Tibial artery (tissue), 4 donors: ENCODE results near the gene PINLYP.

ENCODE experiments used
- DNase-seq, 2 donors: peaks; one replicate each; pipeline ENCODE4 v3.0.0-alpha.2; 2019
- H3K27ac ChIP-seq, 2 donors: fragments of 200-600 bp; sonication (generic) in 1 of 2; 1 replicate in 1 of 2; 2 replicates in 1 of 2; pipeline ENCODE4 v1.5.1; 2018 to 2019; ENCODE audit warnings: mild to moderate bottlenecking in 1 of 2
- H3K27me3 ChIP-seq, 2 donors: fragments of 200-600 bp; sonication (generic) in 1 of 2; one replicate each; pipeline versions ENCODE4 v1.5.1 to v1.6.0; 2016 to 2019
- H3K36me3 ChIP-seq, 3 donors: fragments of 200-600 bp; sonication (generic) in 2 of 3; one replicate each; pipeline ENCODE4 v1.5.1; 2016 to 2019; ENCODE audit warnings: mild to moderate bottlenecking in 2 of 3
- H3K4me1 ChIP-seq, 4 donors: fragments of 200-600 bp; sonication (generic) in 2 of 4; 1 replicate in 3 of 4; 2 replicates in 1 of 4; pipeline ENCODE4 v1.5.1; 2016 to 2019
- H3K4me3 ChIP-seq, 2 donors: fragments of 200-600 bp; sonication (generic) in 1 of 2; 1 replicate in 1 of 2; 2 replicates in 1 of 2; pipeline ENCODE4 v1.5.1; 2018 to 2019; ENCODE audit warnings: mild to moderate bottlenecking in 2 of 2
- H3K9me3 ChIP-seq, 3 donors: fragments of 200-600 bp; sonication (generic) in 1 of 3; one replicate each; pipeline ENCODE4 v1.5.1; 2016 to 2019
- CTCF ChIP-seq, 2 experiments: fragments of 200-600 bp in 1 of 2; fragments of 450-650 bp in 1 of 2; IDR thresholded peaks; one replicate each; pipeline ENCODE4 v1.5.1; 2017 to 2019; ENCODE audit warnings: antibody characterized with exemption in 2 of 2, mild to moderate bottlenecking in 1 of 2, moderate library complexity in 1 of 2
- intact Hi-C: fragments of 100-400 bp; cut with DNase I; formaldehyde crosslinking; loops from one replicate; pipeline ENCODE4 v1.15.0; 2023; ENCODE audit warnings: low total_unique reads

PINLYP gene

GRCh38 chr19:43538922-43539321, 36.7 kb upstream of the PINLYP start:
- intact Hi-C loops: no loop called here
- Histone ChIP-seq H3K4me1 (peaks cover 0 to 21% (median 13%) of the 10 kb centered on the region in 4 donors), H3K9me3 (no peaks in the 10 kb centered on the region), H3K27ac (no peak overlapping the region), H3K4me3 (no peak overlapping the region), H3K36me3 (peaks cover 40 to 72% (median 52%) of the 10 kb centered on the region in 3 donors), H3K27me3 (no peaks in the 10 kb centered on the region)
- no peak for TF ChIP-seq CTCF (IDR thresholded peaks at IDR 0.05)
- no peak for DNase-seq

GRCh38 chr19:43540381-43540780, 35.2 kb upstream of the PINLYP start:
- Histone ChIP-seq H3K4me3 (no peak overlapping the region), H3K9me3 (no peaks in the 10 kb centered on the region), H3K27me3 (no peaks in the 10 kb centered on the region), H3K27ac (no peak overlapping the region), H3K36me3 (peaks cover 43 to 87% (median 66%) of the 10 kb centered on the region in 3 donors), H3K4me1 (peaks cover 0 to 6% (median 2%) of the 10 kb centered on the region in 4 donors)
- no peak for DNase-seq
- intact Hi-C loops: no loop called here
- no peak for TF ChIP-seq CTCF (IDR thresholded peaks at IDR 0.05)

- H3K27ac ChIP-seq: no peak overlapping the region
- no peak for TF ChIP-seq CTCF (IDR thresholded peaks at IDR 0.05)
- H3K36me3 ChIP-seq: peaks cover 45 to 94% (median 75%) of the 10 kb centered on the region in 3 donors
- H3K27me3 ChIP-seq: no peaks in the 10 kb centered on the region
- no peak for DNase-seq
- no peaks in the 10 kb centered on the region for H3K9me3 ChIP-seq
- H3K4me1 ChIP-seq: no peaks in the 10 kb centered on the region
- intact Hi-C loops: no loop called here
- no peak overlapping the region for H3K4me3 ChIP-seq
Observed at GRCh38 chr19:43541920-43542650, 33.5 kb upstream of the PINLYP start.

GRCh38 chr19:43544077-43544476, 31.5 kb upstream of the PINLYP start:
- Histone ChIP-seq H3K27me3 (no peaks in the 10 kb centered on the region), H3K4me3 (no peak overlapping the region), H3K4me1 (no peaks in the 10 kb centered on the region), H3K9me3 (no peaks in the 10 kb centered on the region), H3K36me3 (peaks cover 34 to 74% (median 60%) of the 10 kb centered on the region in 3 donors), H3K27ac (no peak overlapping the region)
- no peak for DNase-seq
- TF ChIP-seq CTCF (IDR thresholded peaks at IDR 0.05): no peak
- intact Hi-C loops: no loop called here

GRCh38 chr19:43545276-43545675, 30.3 kb upstream of the PINLYP start:
- intact Hi-C loops: no loop called here
- no peak for DNase-seq
- no peaks in the 10 kb centered on the region for H3K4me1 ChIP-seq
- no peaks in the 10 kb centered on the region for H3K9me3 ChIP-seq
- H3K36me3 ChIP-seq: peaks cover 28 to 67% (median 54%) of the 10 kb centered on the region in 3 donors
- H3K27me3 ChIP-seq: no peaks in the 10 kb centered on the region
- no peak for TF ChIP-seq CTCF (IDR thresholded peaks at IDR 0.05)
- no peak overlapping the region for H3K27ac ChIP-seq
- H3K4me3 ChIP-seq: no peak overlapping the region
